GM19238 (cell line): ENCODE data around the gene WDR93.
"Not testable (repeated sequence)": the region's sequence is repeated elsewhere in the genome, so short reads cannot be mapped to it uniquely, and the experiment has no call there.

Source experiments
- DNase-seq: peaks from one replicate; pipeline ENCODE4 v3.0.0; 2011; ENCODE audit warnings: low spot score; ENCODE audit not compliant: insufficient read length

WDR93 gene

GRCh38 chr15:89685995-89686394 lies 4.6 kb upstream of the WDR93 start:
- DNase-seq, result no peak

- no peak for DNase-seq
These were observed 4.1 kb upstream of the WDR93 start for GRCh38 chr15:89686522-89686921.

- not testable (repeated sequence) for DNase-seq
These were observed 708 bp upstream of the WDR93 start for GRCh38 chr15:89689930-89690275.

GRCh38 chr15:89693091-89693490 lies 2.5 kb downstream of the WDR93 start:
- DNase-seq, result no peak

- no peak for DNase-seq
These were observed 3.1 kb downstream of the WDR93 start for GRCh38 chr15:89693696-89694095.

- DNase-seq, result no peak
These were observed 4.6 kb downstream of the WDR93 start for GRCh38 chr15:89695198-89695597.

GRCh38 chr15:89704411-89704810 lies 13.8 kb downstream of the WDR93 start:
- DNase-seq, result no peak

- DNase-seq, result no peak
These were observed 17.0 kb downstream of the WDR93 start for GRCh38 chr15:89707577-89707976.

- DNase-seq, result no peak
These were observed 24.2 kb downstream of the WDR93 start for GRCh38 chr15:89714775-89715174.

GRCh38 chr15:89723031-89723430 lies 32.4 kb downstream of the WDR93 start:
- no peak for DNase-seq

- DNase-seq, result no peak
These were observed 34.0 kb downstream of the WDR93 start for GRCh38 chr15:89724621-89725020.

- no peak for DNase-seq
These were observed 34.5 kb downstream of the WDR93 start for GRCh38 chr15:89725064-89725463.

GRCh38 chr15:89728254-89728653 lies 37.6 kb downstream of the WDR93 start:
- no peak for DNase-seq

GRCh38 chr15:89731275-89731674 lies 40.7 kb downstream of the WDR93 start:
- no peak for DNase-seq

- DNase-seq, result no peak
These were observed 42.0 kb downstream of the WDR93 start for GRCh38 chr15:89732451-89733172.

- no peak for DNase-seq
These were observed 45.2 kb downstream of the WDR93 start for GRCh38 chr15:89735773-89736172.

- peak; percentile 71 for DNase-seq
These were observed 49.5 kb downstream of the WDR93 start for GRCh38 chr15:89740137-89740536.

GRCh38 chr15:89743011-89743410 lies 52.4 kb downstream of the WDR93 start:
- DNase-seq, result no peak

- DNase-seq, result no peak
These were observed 53.0 kb downstream of the WDR93 start for GRCh38 chr15:89743594-89743993.

- DNase-seq, result no peak
These were observed 54.5 kb downstream of the WDR93 start for GRCh38 chr15:89745131-89745530.

GRCh38 chr15:89745768-89746167 lies 55.2 kb downstream of the WDR93 start:
- DNase-seq, result no peak

- no peak for DNase-seq
These were observed 55.8 kb downstream of the WDR93 start for GRCh38 chr15:89746386-89746780.
